CD4-positive, alpha-beta T cell (primary cell): Measurements from ENCODE around the gene PFDN1. TPM values are rescaled to one million over a fixed set of nuclear protein-coding genes. Genes with fewer than 3 reads are reported as not detected.

ENCODE experiments used
- ATAC-seq: fragments of 200-7000 bp; cut with Tn5 transposase; one replicate; pipeline ENCODE4 v1.10.0; 2022; ENCODE audit warnings: mild to moderate bottlenecking; ENCODE audit not compliant: poor library complexity
- CTCF ChIA-PET: fragments of 350-600 bp; sonication (Branson Sonifier 250); formaldehyde crosslinking; loops from one replicate; lab custom pipeline; 2021; ENCODE audit warnings: antibody characterized with exemption, inconsistent platforms; lab: Charles Lee
- POLR2A ChIA-PET: fragments of 350-600 bp; sonication (Branson Sonifier 250); formaldehyde crosslinking; loops from one replicate; lab custom pipeline; 2021; ENCODE audit warnings: antibody characterized with exemption, inconsistent platforms; lab: Charles Lee
- DNase-seq, 14 experiments: peaks; one replicate each; pipeline ENCODE4 v3.0.0-alpha.2; 2013 to 2020; ENCODE audit warnings: mixed read lengths in 2 of 14
- H3K27ac ChIP-seq, 2 donors: one replicate each; pipeline versions ENCODE4 v1.5.1 to v1.7.0; 2013; ENCODE audit warnings: low read length in 2 of 2, low read depth in 1 of 2, mild to moderate bottlenecking in 1 of 2
- H3K27me3 ChIP-seq, 2 experiments: 1 replicate in 1 of 2; 2 replicates in 1 of 2; pipeline versions ENCODE4 v1.6.1 to v1.7.0; 2013; ENCODE audit warnings: low read length in 2 of 2, control low read depth in 1 of 2, mild to moderate bottlenecking in 1 of 2, moderate library complexity in 1 of 2; ENCODE audit not compliant: insufficient read depth in 2 of 2, control insufficient read depth in 1 of 2
- H3K36me3 ChIP-seq: one replicate; pipeline ENCODE4 v1.6.1; 2013; ENCODE audit warnings: low read length, control low read depth; ENCODE audit not compliant: insufficient read depth
- H3K4me1 ChIP-seq: one replicate; pipeline ENCODE4 v1.6.1; 2013; ENCODE audit warnings: low read length, control low read depth; ENCODE audit not compliant: insufficient read depth
- H3K4me3 ChIP-seq: one replicate; pipeline ENCODE4 v1.5.1; 2013; ENCODE audit warnings: mild to moderate bottlenecking, low read length, moderate library complexity
- H3K9me3 ChIP-seq, 2 experiments: 1 replicate in 1 of 2; 2 replicates in 1 of 2; pipeline versions ENCODE4 v1.6.1 to v1.7.0; 2013; ENCODE audit warnings: low read length in 2 of 2, mild to moderate bottlenecking in 2 of 2, control low read depth in 1 of 2, moderate library complexity in 1 of 2; ENCODE audit not compliant: control insufficient read depth in 1 of 2, insufficient read depth in 1 of 2
- H3K27ac Mint-ChIP-seq: one replicate; pipeline ENCODE4 v1.8.0; 2020; ENCODE audit warnings: mixed read lengths
- H3K27me3 Mint-ChIP-seq: one replicate; pipeline ENCODE4 v1.8.0; 2021; ENCODE audit warnings: mixed read lengths
- H3K36me3 Mint-ChIP-seq: one replicate; pipeline ENCODE4 v1.8.0; 2021; ENCODE audit warnings: low read depth, mixed read lengths
- H3K4me1 Mint-ChIP-seq: one replicate; pipeline ENCODE4 v1.8.0; 2021; ENCODE audit warnings: low read depth, mixed read lengths
- H3K4me3 Mint-ChIP-seq: one replicate; pipeline ENCODE4 v1.8.0; 2020; ENCODE audit warnings: mild to moderate bottlenecking, mixed read lengths
- H3K9me3 Mint-ChIP-seq: one replicate; pipeline ENCODE4 v1.8.0; 2020; ENCODE audit warnings: mixed read lengths
- intact Hi-C, 2 experiments: fragments of 100-400 bp; cut with DNase I in 1 of 2; cut with micrococcal nuclease in 1 of 2; formaldehyde crosslinking; loops; one replicate each; pipeline versions ENCODE4 v1.15.1 to v1.9.0; 2023 to 2025; cut with DNase I, micrococcal nuclease
- total RNA-seq, 174 experiments: library from RNA in 2 of 174; stranded (reverse) in 2 of 174; gene quantifications; one replicate each; pipeline ENCODE4 v1.2.3 and lab custom pipeline; 2021 to 2026
- TF ChIP-seq, protein P1 (sequence below): fragments of 200-600 bp; IDR thresholded peaks from one replicate; pipeline ENCODE4 v1.8.0; 2022; ENCODE audit warnings: antibody characterized with exemption, mild to moderate bottlenecking

PFDN1 gene
- total RNA-seq, 2 experiments from 2014 or later, result 21.3 to 22.0 TPM

DNA sequence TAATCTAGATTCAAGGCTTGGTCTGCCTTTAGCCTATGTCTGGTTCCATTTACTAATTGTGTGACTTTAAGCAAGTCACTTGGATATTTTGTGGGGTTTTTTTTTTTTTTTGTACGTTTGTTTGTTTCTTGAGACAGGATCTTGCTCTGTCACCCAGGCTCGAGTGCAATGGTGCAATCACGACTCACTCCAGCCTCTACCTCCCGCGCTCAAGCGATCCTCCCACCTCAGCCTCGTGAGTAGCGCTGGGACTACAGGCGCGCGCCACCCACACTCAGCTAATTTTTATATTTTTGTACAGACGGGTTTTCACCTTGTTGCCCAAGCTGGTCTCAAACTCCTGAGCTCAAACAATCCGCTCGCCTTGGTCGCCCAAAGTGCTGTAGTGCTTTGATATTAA lies 1.1 kb upstream of the PFDN1 start:
- POLR2A ChIA-PET, result interaction anchor here (1.0 to 1.8 kb wide), 3 partner anchors 17 to 97 kb away, joined by 3 to 9 read pairs (median 5); partner anchors contain the start of gene ANKHD1
- H3K4me3 Mint-ChIP-seq, result peak overlapping the region; percentile 45
- DNase-seq, result peak in 1 of 14 experiments; percentile 36

DNA sequence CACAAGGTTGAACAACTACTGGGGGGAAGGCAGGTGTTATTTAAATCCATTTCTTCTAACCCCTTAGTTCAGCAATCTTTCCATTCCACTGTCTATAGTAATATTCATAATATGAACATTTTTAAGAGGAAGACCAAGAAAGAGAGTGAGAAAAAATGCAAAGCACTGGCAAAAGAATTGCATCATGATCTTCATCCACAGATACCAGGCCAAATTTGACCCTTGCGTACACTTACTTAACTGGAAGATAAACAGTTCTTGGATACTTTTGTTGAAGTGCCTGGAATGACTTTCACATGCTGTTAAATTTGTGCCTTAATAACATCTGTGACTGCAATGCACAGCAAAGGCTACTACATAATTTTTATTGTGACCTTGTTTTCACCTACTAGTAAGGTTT lies 1.8 kb downstream of the PFDN1 start:
- H3K36me3 ChIP-seq, result peaks cover 11% of the 10 kb centered on the region
- H3K27ac ChIP-seq, result no peak overlapping the region
- Mint-ChIP-seq H3K27ac (no peak overlapping the region), H3K36me3 (peaks cover 40% of the 10 kb centered on the region), H3K4me3 (peak overlapping the region; percentile 97), H3K9me3 (no peaks in the 10 kb centered on the region), H3K4me1 (peaks cover 48% of the 10 kb centered on the region), H3K27me3 (no peaks in the 10 kb centered on the region)
- peaks cover 14% of the 10 kb centered on the region for H3K4me1 ChIP-seq
- DNase-seq (no peak), ATAC-seq (no peak)
- POLR2A ChIA-PET, result no interaction called here
- H3K4me3 ChIP-seq, result no peak overlapping the region
- TF ChIP-seq, protein P1, sequence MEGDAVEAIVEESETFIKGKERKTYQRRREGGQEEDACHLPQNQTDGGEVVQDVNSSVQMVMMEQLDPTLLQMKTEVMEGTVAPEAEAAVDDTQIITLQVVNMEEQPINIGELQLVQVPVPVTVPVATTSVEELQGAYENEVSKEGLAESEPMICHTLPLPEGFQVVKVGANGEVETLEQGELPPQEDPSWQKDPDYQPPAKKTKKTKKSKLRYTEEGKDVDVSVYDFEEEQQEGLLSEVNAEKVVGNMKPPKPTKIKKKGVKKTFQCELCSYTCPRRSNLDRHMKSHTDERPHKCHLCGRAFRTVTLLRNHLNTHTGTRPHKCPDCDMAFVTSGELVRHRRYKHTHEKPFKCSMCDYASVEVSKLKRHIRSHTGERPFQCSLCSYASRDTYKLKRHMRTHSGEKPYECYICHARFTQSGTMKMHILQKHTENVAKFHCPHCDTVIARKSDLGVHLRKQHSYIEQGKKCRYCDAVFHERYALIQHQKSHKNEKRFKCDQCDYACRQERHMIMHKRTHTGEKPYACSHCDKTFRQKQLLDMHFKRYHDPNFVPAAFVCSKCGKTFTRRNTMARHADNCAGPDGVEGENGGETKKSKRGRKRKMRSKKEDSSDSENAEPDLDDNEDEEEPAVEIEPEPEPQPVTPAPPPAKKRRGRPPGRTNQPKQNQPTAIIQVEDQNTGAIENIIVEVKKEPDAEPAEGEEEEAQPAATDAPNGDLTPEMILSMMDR, result no peak
- intact Hi-C loops, result loop anchor here (5.0 to 10.0 kb wide), 6 partner anchors 46 to 1726 kb away; partner anchors contain the start of genes HBEGF (in 2 of the 2), APBB3 (in 1 of the 2), CYSTM1 (in 1 of the 2) and HSPA9 (in 1 of the 2)
- no peaks in the 10 kb centered on the region for H3K9me3 ChIP-seq
- CTCF ChIA-PET, result interaction anchor here (1.0 kb wide), 1 partner anchor 57 kb away, joined by 3 read pairs; no protein-coding TSS in a partner anchor
- H3K27me3 ChIP-seq, result no peaks in the 10 kb centered on the region

More for the DNA sequence above, 1.1 kb upstream of the PFDN1 start:
- Histone ChIP-seq H3K4me1 (peaks cover 14% of the 10 kb centered on the region), H3K36me3 (peaks cover 5% of the 10 kb centered on the region), H3K9me3 (no peaks in the 10 kb centered on the region), H3K27me3 (no peaks in the 10 kb centered on the region), H3K27ac (no peak overlapping the region), H3K4me3 (no peak overlapping the region)
- Mint-ChIP-seq H3K9me3 (no peaks in the 10 kb centered on the region), H3K36me3 (peaks cover 19% of the 10 kb centered on the region), H3K27ac (no peak overlapping the region), H3K27me3 (no peaks in the 10 kb centered on the region), H3K4me1 (peaks cover 25% of the 10 kb centered on the region)
- CTCF ChIA-PET, result interaction anchor here (0.6 to 1.8 kb wide), 6 partner anchors 24 to 69 kb away, joined by 3 to 7 read pairs (median 5); no protein-coding TSS in a partner anchor
- intact Hi-C loops, result loop anchor here (2.0 to 10.0 kb wide), 8 partner anchors 43 to 1729 kb away; partner anchors contain the start of genes HBEGF (in 2 of the 2), ANKHD1 (in 1 of the 2), APBB3 (in 1 of the 2) and CYSTM1 (in 1 of the 2)
- TF ChIP-seq, protein P1, result no peak
- no peak for ATAC-seq

DNA sequence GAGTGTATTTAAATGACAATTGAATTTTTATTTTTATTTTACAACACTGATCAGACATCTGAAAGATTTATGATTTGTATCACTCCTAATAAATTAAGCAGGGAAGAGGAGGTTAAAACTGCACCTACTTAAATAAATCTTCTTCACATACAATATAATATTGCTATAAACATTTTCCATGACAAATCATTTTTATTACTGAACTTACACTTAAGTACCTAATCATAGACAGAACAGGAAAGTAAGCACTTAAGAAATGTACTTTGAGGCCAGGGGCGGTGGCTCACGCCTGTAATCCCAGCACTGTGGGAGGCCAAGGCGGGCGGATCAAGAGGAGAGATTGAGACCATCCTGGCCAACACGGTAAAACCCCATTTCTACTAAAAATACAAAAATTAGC lies 3.8 kb downstream of the PFDN1 start:
- ATAC-seq, result no peak
- H3K4me3 Mint-ChIP-seq, result peak overlapping the region; percentile 20
- POLR2A ChIA-PET, result no interaction called here

More for the DNA sequence above, 3.8 kb downstream of the PFDN1 start:
- peaks cover 44% of the 10 kb centered on the region for H3K36me3 Mint-ChIP-seq
- no peaks in the 10 kb centered on the region for H3K9me3 Mint-ChIP-seq
- Histone ChIP-seq H3K27ac (no peak overlapping the region), H3K4me1 (peaks cover 14% of the 10 kb centered on the region), H3K9me3 (no peaks in the 10 kb centered on the region), H3K4me3 (no peak overlapping the region), H3K27me3 (no peaks in the 10 kb centered on the region), H3K36me3 (peaks cover 11% of the 10 kb centered on the region)
- H3K4me1 Mint-ChIP-seq, result peaks cover 67% of the 10 kb centered on the region
- intact Hi-C loops, result no loop called here
- no peaks in the 10 kb centered on the region for H3K27me3 Mint-ChIP-seq
- CTCF ChIA-PET, result interaction anchor here (0.9 kb wide), 1 partner anchor 55 kb away, joined by 3 read pairs; no protein-coding TSS in a partner anchor
- H3K27ac Mint-ChIP-seq, result no peak overlapping the region
- no peak for DNase-seq
- TF ChIP-seq, protein P1, result no peak
